Natural killer cell (primary cell): Measurements from ENCODE around the gene TTC27. TPM values are rescaled to one million over a fixed set of nuclear protein-coding genes. Genes with fewer than 3 reads are reported as not detected.

Source experiments
- ATAC-seq, 3 donors: fragments of 150-1000 bp in 2 of 3; fragments of 200-7000 bp in 1 of 3; cut with Tn5 transposase; 1 replicate in 1 of 3; 2 replicates in 2 of 3; pipeline ENCODE4 v1.10.0; 2021; ENCODE audit warnings: mild to moderate bottlenecking in 2 of 3, moderate library complexity in 2 of 3
- DNase-seq, 2 donors: peaks; one replicate each; pipeline versions ENCODE4 v3.0.0 to v3.0.0-alpha.2; 2013 to 2021; ENCODE audit warnings: mixed read lengths in 1 of 2
- H3K27ac ChIP-seq: one replicate; pipeline ENCODE4 v1.5.1; 2013; ENCODE audit warnings: mild to moderate bottlenecking, low read length
- H3K27me3 ChIP-seq: one replicate; pipeline ENCODE4 v1.6.1; 2013; ENCODE audit warnings: low read length; ENCODE audit not compliant: control insufficient read depth, insufficient read depth
- H3K36me3 ChIP-seq: one replicate; pipeline ENCODE4 v1.6.1; 2013; ENCODE audit warnings: low read length; ENCODE audit not compliant: control insufficient read depth, insufficient read depth
- H3K4me1 ChIP-seq: one replicate; pipeline ENCODE4 v1.6.1; 2013; ENCODE audit warnings: low read length; ENCODE audit not compliant: control insufficient read depth, insufficient read depth
- H3K4me3 ChIP-seq: one replicate; pipeline ENCODE4 v1.5.1; 2013; ENCODE audit warnings: low read length
- H3K9me3 ChIP-seq: one replicate; pipeline ENCODE4 v1.6.1; 2013; ENCODE audit warnings: low read length; ENCODE audit not compliant: control insufficient read depth, insufficient read depth
- H3K27ac Mint-ChIP-seq, 2 donors: one replicate each; pipeline ENCODE4 v1.8.0; 2022; ENCODE audit warnings: mild to moderate bottlenecking in 2 of 2, mixed read lengths in 2 of 2, moderate library complexity in 1 of 2
- H3K27me3 Mint-ChIP-seq, 2 donors: one replicate each; pipeline ENCODE4 v1.8.0; 2022; ENCODE audit warnings: low read depth in 2 of 2, mixed read lengths in 2 of 2
- H3K36me3 Mint-ChIP-seq: one replicate; pipeline ENCODE4 v1.8.0; 2022; ENCODE audit warnings: mixed read lengths
- H3K4me1 Mint-ChIP-seq, 2 donors: one replicate each; pipeline ENCODE4 v1.8.0; 2022; ENCODE audit warnings: mixed read lengths in 2 of 2
- H3K4me3 Mint-ChIP-seq: one replicate; pipeline ENCODE4 v1.8.0; 2022; ENCODE audit warnings: mild to moderate bottlenecking, moderate library complexity, mixed read lengths
- H3K9me3 Mint-ChIP-seq, 2 donors: one replicate each; pipeline ENCODE4 v1.8.0; 2022; ENCODE audit warnings: mixed read lengths in 2 of 2
- CTCF ChIP-seq: fragments of 200-600 bp; IDR thresholded peaks from one replicate; pipeline ENCODE4 v1.8.0; 2022; ENCODE audit warnings: antibody characterized with exemption
- WGBS: methylation state at CpG from one replicate; pipeline ENCODE4 v1.1.7; 2013; ENCODE audit warnings: missing lambda C conversion rate; ENCODE audit not compliant: insufficient coverage; 5-methylcytosine and 5-hydroxymethylcytosine counted together
- intact Hi-C: fragments of 100-400 bp; cut with micrococcal nuclease; formaldehyde crosslinking; loops from one replicate; pipeline ENCODE4 v1.14.2; 2022
- total RNA-seq, 4 donors: library from RNA; stranded (reverse); fragments of 120-200 nt in 1 of 4; gene quantifications; one replicate each; pipeline versions ENCODE4 v1.2.3 to v1.2.4, GENCODE V29; 2013 to 2022

Gene TTC27
- total RNA-seq, 3 donors from 2014 or later (not counting 1 experiment from before 2014, with no cell fraction given) = 13.7 to 14.6 (median 14.1) TPM

GRCh38 chr2:32701806-32702205 lies 74.0 kb downstream of the TTC27 start:
- no peaks in the 10 kb centered on the region for H3K27me3 ChIP-seq
- no peak overlapping the region for H3K27ac ChIP-seq
- Mint-ChIP-seq H3K27me3 (no peaks in the 10 kb centered on the region), H3K27ac (peak overlapping the region in 1 of 2 donors; percentile 34), H3K4me3 (no peak overlapping the region), H3K36me3 (no peaks in the 10 kb centered on the region), H3K4me1 (peaks cover 4 to 11% of the 10 kb centered on the region in 2 donors), H3K9me3 (no peaks in the 10 kb centered on the region)
- intact Hi-C loops = no loop called here
- TF ChIP-seq CTCF = no peak
- peaks cover 9% of the 10 kb centered on the region for H3K36me3 ChIP-seq
- peak in 2 of 3 donors; percentile 21 to 73 for ATAC-seq
- no peaks in the 10 kb centered on the region for H3K9me3 ChIP-seq
- no peaks in the 10 kb centered on the region for H3K4me1 ChIP-seq
- no peak overlapping the region for H3K4me3 ChIP-seq
- DNase-seq = no peak
- 90% methylated on average over 4 of the region's 5 CpGs for WGBS

- peak overlapping the region in 1 of 2 donors; percentile 34 for H3K27ac Mint-ChIP-seq
- Histone ChIP-seq H3K9me3 (no peaks in the 10 kb centered on the region), H3K36me3 (peaks cover 9% of the 10 kb centered on the region), H3K4me3 (no peak overlapping the region), H3K27ac (no peak overlapping the region), H3K4me1 (no peaks in the 10 kb centered on the region), H3K27me3 (no peaks in the 10 kb centered on the region)
- H3K36me3 Mint-ChIP-seq = no peaks in the 10 kb centered on the region
- no peak for ATAC-seq
- TF ChIP-seq CTCF = no peak
- intact Hi-C loops = no loop called here
- DNase-seq = no peak
- no peaks in the 10 kb centered on the region for H3K27me3 Mint-ChIP-seq
- H3K4me3 Mint-ChIP-seq = no peak overlapping the region
- peaks cover 4 to 11% of the 10 kb centered on the region in 2 donors for H3K4me1 Mint-ChIP-seq
- WGBS = 96% methylated on average over 5 of the region's 5 CpGs
- H3K9me3 Mint-ChIP-seq = no peaks in the 10 kb centered on the region
These were observed 74.6 kb downstream of the TTC27 start for GRCh38 chr2:32702303-32703064.

GRCh38 chr2:32706815-32707579 lies 79.1 kb downstream of the TTC27 start:
- Mint-ChIP-seq H3K27ac (no peak overlapping the region), H3K4me3 (no peak overlapping the region), H3K9me3 (no peaks in the 10 kb centered on the region), H3K27me3 (no peaks in the 10 kb centered on the region), H3K4me1 (peaks cover 2 to 4% of the 10 kb centered on the region in 2 donors), H3K36me3 (no peaks in the 10 kb centered on the region)
- no peaks in the 10 kb centered on the region for H3K27me3 ChIP-seq
- no peaks in the 10 kb centered on the region for H3K9me3 ChIP-seq
- peaks cover 13% of the 10 kb centered on the region for H3K36me3 ChIP-seq
- H3K4me1 ChIP-seq = no peaks in the 10 kb centered on the region
- no peak for TF ChIP-seq CTCF
- 98% methylated on average over 4 of the region's 5 CpGs for WGBS
- no peak overlapping the region for H3K27ac ChIP-seq
- ATAC-seq = no peak
- no peak overlapping the region for H3K4me3 ChIP-seq
- intact Hi-C loops = no loop called here
- DNase-seq = no peak
